ENCODE measurements around the gene ALOX15.

- TF ChIP-seq CTCF (IDR thresholded peaks at IDR 0.05) (no peak), POLR2A (IDR thresholded peaks at IDR 0.05; ENCODE audit: low read depth) (no peak)
These were observed 31.7 kb upstream of the ALOX15 start for GRCh38 chr17:4673169-4673568.

Measured in esophagus muscularis mucosa (tissue), 3 donors.